ENCODE results near the gene TMEM192. TPM values are rescaled to one million over a fixed set of nuclear protein-coding genes. Genes with fewer than 3 reads are reported as not detected.

TMEM192 gene
- 16.7 TPM for total RNA-seq

DNA sequence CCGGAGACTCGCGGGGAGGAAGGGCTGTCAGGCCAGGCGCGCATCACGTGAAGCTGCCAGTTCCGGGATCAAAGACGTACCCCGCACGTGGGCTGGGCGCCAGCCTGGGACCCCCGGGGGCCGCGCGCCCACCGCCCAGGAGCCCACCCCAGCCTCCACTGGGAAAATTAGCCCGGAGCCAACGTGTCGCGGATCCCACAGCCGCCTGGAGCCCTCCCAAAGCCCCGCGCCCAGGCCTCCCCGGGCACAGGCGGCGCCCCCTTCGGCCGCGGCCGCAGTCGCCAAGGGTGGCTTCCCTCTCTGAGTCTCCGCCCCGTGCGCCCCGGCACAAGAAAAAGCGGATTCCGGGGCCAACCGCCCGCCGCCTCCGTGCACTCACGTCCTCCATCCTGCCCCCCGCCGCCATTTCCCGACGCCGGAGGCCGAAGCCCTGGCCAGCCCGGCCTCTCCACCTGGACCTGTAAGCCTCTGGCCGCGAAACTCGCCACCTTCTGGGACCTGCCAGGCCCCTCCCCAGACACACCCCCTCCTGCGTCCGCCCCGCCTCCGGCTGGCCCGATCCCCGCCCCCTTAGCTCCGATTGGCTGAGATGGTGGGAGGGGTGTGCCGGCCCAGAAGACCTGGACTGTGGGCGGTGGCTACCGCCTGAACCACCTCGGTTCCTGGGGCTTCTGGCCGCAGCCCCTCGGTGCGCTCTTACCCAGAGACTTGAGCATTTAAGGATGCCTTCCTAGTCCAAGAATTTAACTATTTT, at the start of gene TMEM192:
Gene TMEM192 (minus strand): TSS at position 493 of the 754 bp plus-strand sequence. CDS start 87 bp downstream, at position 406.

DNA sequence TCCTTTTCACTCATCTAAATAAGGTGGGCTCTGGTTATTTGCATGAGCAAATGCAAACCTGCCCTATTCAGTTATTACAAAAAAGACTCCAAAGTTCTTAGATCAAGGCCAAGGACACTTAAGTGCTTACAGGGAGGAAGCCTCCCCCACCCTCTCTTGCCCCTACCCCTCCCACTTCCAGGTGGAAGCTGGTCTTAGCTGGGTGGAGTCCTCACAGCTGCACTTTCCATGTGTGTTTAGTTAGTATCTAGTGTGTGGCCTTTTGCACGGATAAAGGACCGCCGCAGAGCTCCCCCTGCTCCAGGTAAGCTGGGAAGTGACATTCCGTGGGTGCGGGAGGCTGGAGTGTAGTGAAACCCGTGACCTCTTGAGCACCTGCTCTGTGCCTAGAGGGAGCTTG, 59.0 kb downstream of the TMEM192 start, which contains the start of gene TRIM75:
Gene TRIM75 (plus strand): TSS at position 222 of the 400 bp plus-strand sequence. CDS start 5,282 bp downstream, outside the sequence.

DNA sequence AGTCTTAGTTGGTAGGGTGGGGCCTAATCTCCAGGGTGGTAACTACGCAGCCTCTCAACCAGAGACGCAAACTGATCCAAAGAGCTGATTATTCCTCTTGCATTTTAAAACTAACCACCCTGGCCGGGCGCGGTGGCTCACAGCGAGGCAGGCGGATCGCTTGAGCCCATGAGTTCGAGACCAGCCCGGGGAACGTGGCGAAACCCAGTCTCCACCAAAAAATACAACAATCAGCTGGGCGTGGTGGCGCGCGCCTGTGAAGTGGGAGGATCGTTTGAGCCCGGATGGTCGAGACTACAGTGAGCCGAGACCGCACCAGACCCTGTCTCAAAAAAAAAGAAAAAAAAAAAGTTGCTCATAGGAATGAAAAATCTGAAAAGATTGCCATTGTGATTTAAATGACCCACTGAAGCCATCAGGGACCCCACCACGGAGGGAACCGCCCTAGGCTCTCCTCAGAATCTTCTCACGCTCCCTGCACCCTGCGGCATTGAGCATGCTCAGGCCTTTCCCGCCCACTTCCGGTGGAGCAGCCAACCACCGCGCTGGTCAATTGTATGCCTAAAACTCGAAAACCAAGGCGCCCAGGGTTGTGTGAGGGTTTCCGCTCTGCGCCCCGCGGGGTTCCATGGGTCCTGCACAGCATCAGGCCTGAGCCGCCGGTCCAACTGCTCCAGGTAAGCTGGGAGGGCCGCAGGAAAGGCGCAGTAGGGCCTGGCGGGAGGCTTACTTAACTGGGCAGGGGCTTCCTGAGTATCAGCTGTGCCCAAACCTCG, 81.0 kb downstream of the TMEM192 start, which contains the start of gene TRIM60:
Gene TRIM60 (plus strand): TSS at position 564 of the 776 bp plus-strand sequence. CDS start 8,074 bp downstream, outside the sequence.

Other genes with a start within 250 kb of the TMEM192 start
- 4.3 TPM for gene APELA, start 235.7 kb downstream of the TMEM192 start, total RNA-seq
- 1.2 TPM for gene TRIM61, start 135.2 kb downstream of the TMEM192 start, total RNA-seq
- gene TRIM60, start 80.9 kb downstream of the TMEM192 start, total RNA-seq = not detected
- gene TRIM75, start 59.0 kb downstream of the TMEM192 start, total RNA-seq = not detected
- gene KLHL2, start 94.7 kb upstream of the TMEM192 start, total RNA-seq = 12.7 TPM
- 68.4 TPM for gene MSMO1, start 214.8 kb upstream of the TMEM192 start, total RNA-seq

Measured in metanephros (tissue), 1 donor.